ENCODE measurements around the gene ZNF860. TPM values are rescaled to one million over a fixed set of nuclear protein-coding genes. Genes with fewer than 3 reads are reported as not detected.

ZNF860 gene
- total RNA-seq, 1 experiment from 2014 or later = 8.9 TPM

DNA sequence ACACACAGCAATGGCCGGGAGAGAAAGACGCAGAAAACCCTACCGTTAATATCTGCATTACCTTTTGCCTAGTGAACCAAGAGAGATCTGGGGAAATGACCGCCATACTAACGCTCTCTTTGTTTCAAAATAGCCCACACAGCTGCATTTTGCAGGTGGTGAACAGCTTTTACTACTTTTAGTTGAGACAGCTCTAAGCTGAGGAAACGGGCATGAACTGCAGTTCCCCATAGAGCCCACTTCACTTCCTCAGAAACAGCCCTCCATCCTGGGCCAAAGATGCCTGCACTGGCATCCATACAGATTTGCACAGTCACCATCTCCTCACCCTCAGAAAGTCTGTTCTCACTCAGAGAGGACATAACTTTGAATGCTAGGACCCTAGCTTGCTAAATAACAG, 45.0 kb downstream of the ZNF860 start:
- POLR2A ChIA-PET = no interaction called here
- Histone ChIP-seq H3K27ac (ENCODE audit: low read length) (no peak overlapping the region), H3K27me3 (ENCODE audit: control insufficient read depth, insufficient read depth, low read length) (no peaks in the 10 kb centered on the region), H3K9me3 (ENCODE audit: control insufficient read depth, insufficient read depth, low read depth, low read length) (no peaks in the 10 kb centered on the region), H3K4me1 (ENCODE audit: control insufficient read depth, insufficient read depth, low read length) (no peaks in the 10 kb centered on the region; the same call in 1 of the 2 replicates), H3K36me3 (ENCODE audit: control insufficient read depth, insufficient read depth, low read length) (no peaks in the 10 kb centered on the region), H3K4me3 (ENCODE audit: low read depth in 2 of 2, low read length in 2 of 2) (no peak overlapping the region)
- no TSS peak for BruUV-seq (replicated peaks)
- DNase-seq (ENCODE audit: low read depth, low spot score) (no peak), ATAC-seq (no peak)
- no peak for TF ChIP-seq SIN3A (IDR thresholded peaks at IDR 0.05; ENCODE audit: borderline replicate concordance, insufficient read depth, low read depth, low read length)
- no peak for TF ChIP-seq POLR2AphosphoS5 (IDR thresholded peaks at IDR 0.05; ENCODE audit: low read depth, low read length)
- in situ Hi-C loops (cut with HindIII; ENCODE audit: low pct_unique_long_range_greater_than_20kb, low sequenced_read_pairs) = no loop called here
- intact Hi-C loops (cut with micrococcal nuclease; ENCODE audit: unreplicated experiment) = no loop called here
- CTCF ChIA-PET = no interaction called here

DNA sequence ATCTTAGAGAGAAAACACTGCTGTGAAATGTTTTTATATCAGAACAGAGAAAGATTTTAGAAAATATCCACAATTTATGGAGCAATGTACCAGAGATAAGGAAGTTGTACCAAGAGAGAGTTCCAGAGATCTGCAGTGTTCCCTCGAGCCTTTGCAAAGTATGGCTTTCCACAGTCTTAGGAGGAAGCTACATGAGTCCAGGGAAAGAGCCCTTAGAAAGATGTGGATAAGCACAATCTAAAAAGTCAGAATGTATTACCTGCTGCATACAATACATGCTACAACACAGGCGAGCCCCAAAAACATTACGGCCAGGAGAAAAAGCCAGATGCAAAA, 56.4 kb downstream of the ZNF860 start:
- Histone ChIP-seq H3K4me1 (ENCODE audit: control insufficient read depth, insufficient read depth, low read length) (no peaks in the 10 kb centered on the region; the same call in 1 of the 2 replicates), H3K27me3 (ENCODE audit: control insufficient read depth, insufficient read depth, low read length) (no peaks in the 10 kb centered on the region), H3K4me3 (ENCODE audit: low read depth in 2 of 2, low read length in 2 of 2) (no peak overlapping the region), H3K27ac (ENCODE audit: low read length) (no peak overlapping the region), H3K9me3 (ENCODE audit: control insufficient read depth, insufficient read depth, low read depth, low read length) (peaks cover 3% of the 10 kb centered on the region; the same call in 1 of the 2 replicates), H3K36me3 (ENCODE audit: control insufficient read depth, insufficient read depth, low read length) (no peaks in the 10 kb centered on the region)
- no peak for DNase-seq (ENCODE audit: low read depth, low spot score)
- intact Hi-C loops (cut with micrococcal nuclease; ENCODE audit: unreplicated experiment) = no loop called here
- in situ Hi-C loops (cut with HindIII; ENCODE audit: low pct_unique_long_range_greater_than_20kb, low sequenced_read_pairs) = no loop called here
- TF ChIP-seq, protein P1, sequence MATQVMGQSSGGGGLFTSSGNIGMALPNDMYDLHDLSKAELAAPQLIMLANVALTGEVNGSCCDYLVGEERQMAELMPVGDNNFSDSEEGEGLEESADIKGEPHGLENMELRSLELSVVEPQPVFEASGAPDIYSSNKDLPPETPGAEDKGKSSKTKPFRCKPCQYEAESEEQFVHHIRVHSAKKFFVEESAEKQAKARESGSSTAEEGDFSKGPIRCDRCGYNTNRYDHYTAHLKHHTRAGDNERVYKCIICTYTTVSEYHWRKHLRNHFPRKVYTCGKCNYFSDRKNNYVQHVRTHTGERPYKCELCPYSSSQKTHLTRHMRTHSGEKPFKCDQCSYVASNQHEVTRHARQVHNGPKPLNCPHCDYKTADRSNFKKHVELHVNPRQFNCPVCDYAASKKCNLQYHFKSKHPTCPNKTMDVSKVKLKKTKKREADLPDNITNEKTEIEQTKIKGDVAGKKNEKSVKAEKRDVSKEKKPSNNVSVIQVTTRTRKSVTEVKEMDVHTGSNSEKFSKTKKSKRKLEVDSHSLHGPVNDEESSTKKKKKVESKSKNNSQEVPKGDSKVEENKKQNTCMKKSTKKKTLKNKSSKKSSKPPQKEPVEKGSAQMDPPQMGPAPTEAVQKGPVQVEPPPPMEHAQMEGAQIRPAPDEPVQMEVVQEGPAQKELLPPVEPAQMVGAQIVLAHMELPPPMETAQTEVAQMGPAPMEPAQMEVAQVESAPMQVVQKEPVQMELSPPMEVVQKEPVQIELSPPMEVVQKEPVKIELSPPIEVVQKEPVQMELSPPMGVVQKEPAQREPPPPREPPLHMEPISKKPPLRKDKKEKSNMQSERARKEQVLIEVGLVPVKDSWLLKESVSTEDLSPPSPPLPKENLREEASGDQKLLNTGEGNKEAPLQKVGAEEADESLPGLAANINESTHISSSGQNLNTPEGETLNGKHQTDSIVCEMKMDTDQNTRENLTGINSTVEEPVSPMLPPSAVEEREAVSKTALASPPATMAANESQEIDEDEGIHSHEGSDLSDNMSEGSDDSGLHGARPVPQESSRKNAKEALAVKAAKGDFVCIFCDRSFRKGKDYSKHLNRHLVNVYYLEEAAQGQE (IDR thresholded peaks at IDR 0.05; ENCODE audit: insufficient read depth in 1 of 2, low read depth in 2 of 2, low read length in 1 of 2) = no peak
- no peak for TF ChIP-seq POLR2AphosphoS5 (IDR thresholded peaks at IDR 0.05; ENCODE audit: low read depth, low read length)
- TF ChIP-seq SIN3A (IDR thresholded peaks at IDR 0.05; ENCODE audit: borderline replicate concordance, insufficient read depth, low read depth, low read length) = no peak
- no peak for TF ChIP-seq TCF7L2 (IDR thresholded peaks at IDR 0.05; ENCODE audit: low read depth, low read length)
- TF ChIP-seq, protein P2, sequence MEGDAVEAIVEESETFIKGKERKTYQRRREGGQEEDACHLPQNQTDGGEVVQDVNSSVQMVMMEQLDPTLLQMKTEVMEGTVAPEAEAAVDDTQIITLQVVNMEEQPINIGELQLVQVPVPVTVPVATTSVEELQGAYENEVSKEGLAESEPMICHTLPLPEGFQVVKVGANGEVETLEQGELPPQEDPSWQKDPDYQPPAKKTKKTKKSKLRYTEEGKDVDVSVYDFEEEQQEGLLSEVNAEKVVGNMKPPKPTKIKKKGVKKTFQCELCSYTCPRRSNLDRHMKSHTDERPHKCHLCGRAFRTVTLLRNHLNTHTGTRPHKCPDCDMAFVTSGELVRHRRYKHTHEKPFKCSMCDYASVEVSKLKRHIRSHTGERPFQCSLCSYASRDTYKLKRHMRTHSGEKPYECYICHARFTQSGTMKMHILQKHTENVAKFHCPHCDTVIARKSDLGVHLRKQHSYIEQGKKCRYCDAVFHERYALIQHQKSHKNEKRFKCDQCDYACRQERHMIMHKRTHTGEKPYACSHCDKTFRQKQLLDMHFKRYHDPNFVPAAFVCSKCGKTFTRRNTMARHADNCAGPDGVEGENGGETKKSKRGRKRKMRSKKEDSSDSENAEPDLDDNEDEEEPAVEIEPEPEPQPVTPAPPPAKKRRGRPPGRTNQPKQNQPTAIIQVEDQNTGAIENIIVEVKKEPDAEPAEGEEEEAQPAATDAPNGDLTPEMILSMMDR (IDR thresholded peaks at IDR 0.05) = no peak
- no TSS peak for BruUV-seq (replicated peaks)
- ChIA-PET CTCF (no interaction called here), POLR2A (no interaction called here)
- no peak for ATAC-seq

DNA sequence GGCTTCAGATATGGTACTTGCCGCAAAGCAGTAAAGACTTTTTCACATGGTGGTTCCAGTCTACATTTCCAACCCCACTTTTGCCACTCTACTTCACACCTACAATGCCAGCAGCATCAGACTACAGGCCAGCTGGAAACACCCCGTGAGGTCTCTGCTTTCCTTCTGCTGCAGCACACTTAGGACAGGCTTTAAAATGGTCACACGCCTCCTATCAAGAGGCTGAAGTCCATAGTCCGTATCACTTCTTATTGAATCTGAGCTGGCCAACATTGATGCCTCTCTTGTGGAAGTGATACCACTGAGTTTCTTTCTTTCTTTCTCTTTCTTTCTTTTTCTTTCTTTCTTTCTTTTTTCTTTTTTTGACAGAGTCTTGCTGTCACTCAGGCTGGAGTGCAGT, 59.8 kb downstream of the ZNF860 start:
- ChIA-PET CTCF (no interaction called here), POLR2A (no interaction called here)
- Histone ChIP-seq H3K4me3 (ENCODE audit: low read depth in 2 of 2, low read length in 2 of 2) (no peak overlapping the region), H3K4me1 (ENCODE audit: control insufficient read depth, insufficient read depth, low read length) (peaks cover 10% of the 10 kb centered on the region), H3K27me3 (ENCODE audit: control insufficient read depth, insufficient read depth, low read length) (no peaks in the 10 kb centered on the region), H3K9me3 (ENCODE audit: control insufficient read depth, insufficient read depth, low read depth, low read length) (peaks cover 3% of the 10 kb centered on the region; the same call in 1 of the 2 replicates), H3K27ac (ENCODE audit: low read length) (no peak overlapping the region), H3K36me3 (ENCODE audit: control insufficient read depth, insufficient read depth, low read length) (no peaks in the 10 kb centered on the region)
- in situ Hi-C loops (cut with HindIII; ENCODE audit: low pct_unique_long_range_greater_than_20kb, low sequenced_read_pairs) = no loop called here
- no TSS peak for BruUV-seq (replicated peaks)
- intact Hi-C loops (cut with micrococcal nuclease; ENCODE audit: unreplicated experiment) = no loop called here
- no peak for DNase-seq (ENCODE audit: low read depth, low spot score)
- ATAC-seq = no peak
- TF ChIP-seq TCF7L2 (IDR thresholded peaks at IDR 0.05; ENCODE audit: low read depth, low read length) (no peak), SIN3A (IDR thresholded peaks at IDR 0.05; ENCODE audit: borderline replicate concordance, insufficient read depth, low read depth, low read length) (no peak), POLR2AphosphoS5 (IDR thresholded peaks at IDR 0.05; ENCODE audit: low read depth, low read length) (no peak)
- TF ChIP-seq, protein P1 (IDR thresholded peaks at IDR 0.05; ENCODE audit: insufficient read depth in 1 of 2, low read depth in 2 of 2, low read length in 1 of 2) = no peak
- TF ChIP-seq, protein P2 (IDR thresholded peaks at IDR 0.05) = no peak

Data from Panc1 (cell line).